Neural progenitor cell (in vitro differentiated cells): Measurements from ENCODE around the gene CASTOR1.

ENCODE experiments used
- CTCF ChIP-seq: fragments of 200-600 bp; sonication (generic); IDR thresholded peaks from 2 replicates; pipeline ENCODE4 v1.5.1; 2017; ENCODE audit warnings: antibody characterized with exemption, mild to moderate bottlenecking
- EZH2phosphoT487 ChIP-seq: fragments of 200-600 bp; sonication (generic); IDR thresholded peaks from 2 replicates; pipeline ENCODE4 v1.6.1; 2017; ENCODE audit warnings: antibody characterized with exemption

- TF ChIP-seq CTCF (no peak), EZH2phosphoT487 (no peak)
These were observed 6.7 kb downstream of the CASTOR1 start for GRCh38 chr22:30282616-30283046.
